Liver (tissue), 9 donors: Measurements from ENCODE around the gene RBSN. TPM values are rescaled to one million over a fixed set of nuclear protein-coding genes. Genes with fewer than 3 reads are reported as not detected.

Source experiments
- DNase-seq: peaks from one replicate; pipeline ENCODE4 v3.0.0-alpha.2; 2017; ENCODE audit warnings: low spot score
- H3K27ac ChIP-seq, 2 donors: one replicate each; pipeline ENCODE4 v1.7.0; 2013; ENCODE audit warnings: inconsistent platforms in 2 of 2, low read length in 2 of 2, control low read depth in 1 of 2, low read depth in 1 of 2, mild to moderate bottlenecking in 1 of 2
- H3K27me3 ChIP-seq, 4 donors: one replicate each; pipeline versions ENCODE4 v1.6.1 to v1.7.0; 2013; ENCODE audit warnings: low read length in 3 of 4, inconsistent platforms in 1 of 4, mild to moderate bottlenecking in 1 of 4, moderate library complexity in 1 of 4; ENCODE audit not compliant: control insufficient read depth in 4 of 4, insufficient read depth in 4 of 4
- H3K36me3 ChIP-seq, 4 donors: one replicate each; pipeline versions ENCODE4 v1.6.1 to v1.7.0; 2013; ENCODE audit warnings: low read length in 3 of 4, mild to moderate bottlenecking in 3 of 4, low read depth in 1 of 4, moderate library complexity in 1 of 4; ENCODE audit not compliant: control insufficient read depth in 4 of 4, insufficient read depth in 3 of 4
- H3K4me1 ChIP-seq, 4 donors: one replicate each; pipeline versions ENCODE4 v1.6.1 to v1.7.0; 2013; ENCODE audit warnings: low read length in 3 of 4, mild to moderate bottlenecking in 3 of 4, moderate library complexity in 1 of 4; ENCODE audit not compliant: control insufficient read depth in 4 of 4, insufficient read depth in 4 of 4
- H3K4me3 ChIP-seq, 3 donors: one replicate each; pipeline versions ENCODE4 v1.6.1 to v1.7.0; 2013; ENCODE audit warnings: low read length in 3 of 3, control low read depth in 1 of 3, low read depth in 1 of 3, mild to moderate bottlenecking in 1 of 3
- H3K9ac ChIP-seq, 2 donors: one replicate each; pipeline ENCODE4 v1.7.0; 2013; ENCODE audit warnings: low read length in 2 of 2, mild to moderate bottlenecking in 2 of 2, moderate library complexity in 2 of 2, control low read depth in 1 of 2, low read depth in 1 of 2
- H3K9me3 ChIP-seq, 4 donors: one replicate each; pipeline versions ENCODE4 v1.6.1 to v1.7.0; 2013; ENCODE audit warnings: low read length in 3 of 4; ENCODE audit not compliant: control insufficient read depth in 4 of 4
- ATF3 ChIP-seq: IDR thresholded peaks from 2 replicates; pipeline ENCODE4 v1.6.1; 2016; ENCODE audit warnings: antibody characterized with exemption
- EGR1 ChIP-seq, 2 donors: IDR thresholded peaks; 2 replicates each; pipeline ENCODE4 v1.6.1; 2016 to 2018; ENCODE audit warnings: antibody characterized with exemption in 2 of 2, low read depth in 2 of 2
- FOXA1 ChIP-seq: IDR thresholded peaks from 2 replicates; pipeline ENCODE4 v1.6.1; 2016; ENCODE audit warnings: antibody characterized with exemption
- FOXA2 ChIP-seq: IDR thresholded peaks from 2 replicates; pipeline ENCODE4 v1.6.1; 2016; ENCODE audit warnings: antibody characterized with exemption
- GABPA ChIP-seq, 2 donors: IDR thresholded peaks in 1 of 2; conservative IDR thresholded peaks in 1 of 2; 2 replicates each; pipeline ENCODE4 v1.6.1; 2016; ENCODE audit warnings: antibody characterized with exemption in 2 of 2, mild to moderate bottlenecking in 1 of 2, moderate library complexity in 1 of 2
- HNF4A ChIP-seq, 2 donors: conservative IDR thresholded peaks; 2 replicates each; pipeline ENCODE4 v1.6.1; 2016; ENCODE audit warnings: antibody characterized with exemption in 2 of 2, mild to moderate bottlenecking in 2 of 2
- HNF4G ChIP-seq: IDR thresholded peaks from 2 replicates; pipeline ENCODE4 v1.6.1; 2016; ENCODE audit warnings: antibody characterized with exemption
- JUND ChIP-seq, 2 donors: IDR thresholded peaks; 2 replicates each; pipeline ENCODE4 v1.6.1; 2016; ENCODE audit warnings: antibody characterized with exemption in 2 of 2
- NR2F2 ChIP-seq: IDR thresholded peaks from 2 replicates; pipeline ENCODE4 v1.6.1; 2016; ENCODE audit warnings: antibody characterized with exemption
- RAD21 ChIP-seq, 2 donors: IDR thresholded peaks; 2 replicates each; pipeline ENCODE4 v1.6.1; 2016; ENCODE audit warnings: antibody characterized with exemption in 2 of 2, mild to moderate bottlenecking in 2 of 2
- REST ChIP-seq: IDR thresholded peaks from 2 replicates; pipeline ENCODE4 v1.6.1; 2016; ENCODE audit warnings: antibody characterized with exemption, mild to moderate bottlenecking
- RXRA ChIP-seq, 2 donors: IDR thresholded peaks; 2 replicates each; pipeline ENCODE4 v1.6.1; 2017 to 2018; ENCODE audit warnings: antibody characterized with exemption in 2 of 2, mild to moderate bottlenecking in 1 of 2
- SP1 ChIP-seq: IDR thresholded peaks from 2 replicates; pipeline ENCODE4 v1.6.1; 2018; ENCODE audit warnings: antibody characterized with exemption, mild to moderate bottlenecking
- TAF1 ChIP-seq: conservative IDR thresholded peaks from 2 replicates; pipeline ENCODE4 v1.6.1; 2016; ENCODE audit warnings: antibody characterized with exemption, mild to moderate bottlenecking
- YY1 ChIP-seq: IDR thresholded peaks from 2 replicates; pipeline ENCODE4 v1.6.1; 2016; ENCODE audit warnings: antibody characterized with exemption, mild to moderate bottlenecking
- ZBTB33 ChIP-seq: IDR thresholded peaks from 2 replicates; pipeline ENCODE4 v1.6.1; 2016; ENCODE audit warnings: antibody characterized with exemption
- WGBS: extraction: QIAGEN DNeasy Blood & Tissue Kit; methylation state at CpG from one replicate; pipeline ENCODE4 v1.1.7; 2013; 5-methylcytosine and 5-hydroxymethylcytosine counted together
- polyA plus RNA-seq, 2 donors: library from polyadenylated mRNA; stranded (reverse) in 1 of 2; unstranded in 1 of 2; fragments of 200-250 nt in 1 of 2; fragments of >200 nt in 1 of 2; fragmentation: Nextera tagmentation in 1 of 2; extraction: Ambion mirVana in 1 of 2; gene quantifications; one replicate each; pipeline versions ENCODE4 v1.2.1 to v1.2.3, GENCODE V29; 2013 to 2015
- total RNA-seq, 2 donors: library from RNA; depleted of rRNA; stranded (reverse); fragments of >200 nt; gene quantifications; one replicate each; pipeline ENCODE4 v1.2.3, GENCODE V29; 2014
- TF ChIP-seq, protein P1 (sequence below): IDR thresholded peaks from 2 replicates; pipeline ENCODE4 v1.6.1; 2016; ENCODE audit warnings: antibody characterized with exemption
- TF ChIP-seq, protein P2 (sequence below): fragments of 150-350 bp; IDR thresholded peaks from 2 replicates; pipeline ENCODE4 v1.5.1; 2017; ENCODE audit warnings: improper control_type of control experiment, low read depth, low read length; ENCODE audit not compliant: missing input control
- donor health status: healthy.
- donor health status: healthy.
- donor health status: healthy.
- donor health status: healthy.
- donor health status: healthy.

Gene RBSN
- total and polyA plus RNA-seq, 4 donors = 5.6 to 18.3 (median 11.9) TPM

DNA sequence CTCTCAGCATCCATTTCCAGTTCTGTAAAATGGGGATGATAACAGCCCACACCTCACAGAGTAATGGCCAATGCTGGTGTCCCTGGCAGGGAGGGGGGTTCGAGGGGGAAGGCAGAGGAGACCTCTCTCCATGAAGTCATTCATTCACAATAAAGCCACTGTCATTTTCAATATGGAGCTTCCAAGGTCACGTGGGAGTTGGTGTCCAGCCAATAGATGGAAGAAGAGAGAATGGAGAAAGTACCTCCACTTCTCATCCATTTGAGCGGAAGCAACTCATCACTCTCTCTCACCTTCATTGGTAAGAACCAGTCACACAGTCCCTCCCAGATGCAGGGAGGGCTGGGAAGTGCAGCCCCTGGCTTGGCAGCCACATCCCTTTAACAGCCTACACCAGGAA lies 14.9 kb upstream of the RBSN start (continued):
- no peak for TF ChIP-seq REST
- no peak for TF ChIP-seq ATF3
- TF ChIP-seq, protein P1, sequence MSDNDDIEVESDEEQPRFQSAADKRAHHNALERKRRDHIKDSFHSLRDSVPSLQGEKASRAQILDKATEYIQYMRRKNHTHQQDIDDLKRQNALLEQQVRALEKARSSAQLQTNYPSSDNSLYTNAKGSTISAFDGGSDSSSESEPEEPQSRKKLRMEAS = no peak
- TF ChIP-seq RXRA (IDR thresholded peaks at IDR 0.05) = no peak

DNA sequence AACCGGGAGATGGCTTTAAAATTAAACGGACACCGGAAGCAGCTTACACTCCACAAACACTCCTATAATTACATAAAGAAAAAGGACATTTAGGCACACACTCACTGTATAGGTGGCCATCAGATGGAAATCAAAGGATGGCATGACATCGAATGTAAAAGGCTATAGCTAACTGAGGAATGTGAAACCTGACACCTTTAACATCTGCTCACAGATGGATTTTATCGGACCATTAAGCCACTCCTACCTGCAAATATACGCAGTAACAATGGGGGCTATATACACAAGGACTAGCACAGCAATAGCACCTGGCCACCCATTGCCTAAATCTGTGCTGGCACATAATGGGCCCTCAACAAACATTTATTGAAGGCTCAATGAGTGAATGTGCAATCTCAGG lies 14.5 kb upstream of the RBSN start:
- TF ChIP-seq GABPA (IDR thresholded peaks at IDR 0.05 in 1 of 2, conservative IDR thresholded peaks at IDR 0.05 in 1 of 2) (no peak), JUND (IDR thresholded peaks at IDR 0.05) (no peak), SP1 (no peak), ZBTB33 (no peak), FOXA2 (no peak), FOXA1 (no peak), EGR1 (IDR thresholded peaks at IDR 0.05; ENCODE audit: low read depth in 2 of 2) (no peak), RXRA (IDR thresholded peaks at IDR 0.05) (no peak), ATF3 (no peak), HNF4G (no peak), TAF1 (no peak), REST (no peak), RAD21 (IDR thresholded peaks at IDR 0.05) (no peak), HNF4A (conservative IDR thresholded peaks at IDR 0.05) (no peak), YY1 (no peak), NR2F2 (no peak)
- TF ChIP-seq, protein P2, sequence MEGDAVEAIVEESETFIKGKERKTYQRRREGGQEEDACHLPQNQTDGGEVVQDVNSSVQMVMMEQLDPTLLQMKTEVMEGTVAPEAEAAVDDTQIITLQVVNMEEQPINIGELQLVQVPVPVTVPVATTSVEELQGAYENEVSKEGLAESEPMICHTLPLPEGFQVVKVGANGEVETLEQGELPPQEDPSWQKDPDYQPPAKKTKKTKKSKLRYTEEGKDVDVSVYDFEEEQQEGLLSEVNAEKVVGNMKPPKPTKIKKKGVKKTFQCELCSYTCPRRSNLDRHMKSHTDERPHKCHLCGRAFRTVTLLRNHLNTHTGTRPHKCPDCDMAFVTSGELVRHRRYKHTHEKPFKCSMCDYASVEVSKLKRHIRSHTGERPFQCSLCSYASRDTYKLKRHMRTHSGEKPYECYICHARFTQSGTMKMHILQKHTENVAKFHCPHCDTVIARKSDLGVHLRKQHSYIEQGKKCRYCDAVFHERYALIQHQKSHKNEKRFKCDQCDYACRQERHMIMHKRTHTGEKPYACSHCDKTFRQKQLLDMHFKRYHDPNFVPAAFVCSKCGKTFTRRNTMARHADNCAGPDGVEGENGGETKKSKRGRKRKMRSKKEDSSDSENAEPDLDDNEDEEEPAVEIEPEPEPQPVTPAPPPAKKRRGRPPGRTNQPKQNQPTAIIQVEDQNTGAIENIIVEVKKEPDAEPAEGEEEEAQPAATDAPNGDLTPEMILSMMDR = no peak
- TF ChIP-seq, protein P1 = no peak
- Histone ChIP-seq H3K27ac (no peak overlapping the region), H3K36me3 (no peaks in the 10 kb centered on the region), H3K9me3 (no peaks in the 10 kb centered on the region), H3K27me3 (no peaks in the 10 kb centered on the region), H3K4me1 (peaks cover 0 to 2% (median 0%) of the 10 kb centered on the region in 4 donors), H3K9ac (no peak overlapping the region), H3K4me3 (no peak overlapping the region)
- DNase-seq = no peak
- 66% methylated on average over 6 of the region's 6 CpGs for WGBS
